Measurements from ENCODE around the gene PLD4. TPM values are rescaled to one million over a fixed set of nuclear protein-coding genes. Genes with fewer than 3 reads are reported as not detected.
A peak's percentile ranks its signal among the peaks of the same experiment; 100 is the strongest.

PLD4 gene
- total and polyA plus RNA-seq, 9 of the 15 experiments (the other 6 are each of a cell fraction or from before 2014, with no cell fraction given): 0.18 to 0.24 TPM; not detected in 7

- H3K4me1 ChIP-seq (replicated peaks in 1 of 2; ENCODE audit: control insufficient read depth in 2 of 2, insufficient read depth in 2 of 2, low read length in 2 of 2): peaks cover 0 to 61% of the 10 kb centered on the region in 2 experiments; a peak in 2 of 5 replicates
- H3K79me2 ChIP-seq (ENCODE audit: control insufficient read depth, insufficient read depth, low read length): no peaks in the 10 kb centered on the region
- H3K36me3 ChIP-seq (ENCODE audit: control insufficient read depth, insufficient read depth, low read length): no peaks in the 10 kb centered on the region; the same call in 2 of the 3 replicates
- no peak for TF ChIP-seq ZNF586 (CRISPR knock-in tag; conservative IDR thresholded peaks at IDR 0.05)
- peak; percentile 29; the same call in 1 of the 2 replicates for TF ChIP-seq POLR2G (IDR thresholded peaks at IDR 0.05; ENCODE audit: low read depth, low read length)
- no peaks in the 10 kb centered on the region for H3K9me3 ChIP-seq (replicated peaks; ENCODE audit: control insufficient read depth, insufficient read depth, low read depth, low read length)
- 47% methylated on average over 8 of the region's 13 CpGs for WGBS (ENCODE audit: insufficient coverage, low coverage, missing lambda C conversion rate)
- intact Hi-C loops (cut with micrococcal nuclease): no loop called here
- no peak overlapping the region for H3K4me2 ChIP-seq (ENCODE audit: insufficient read depth, low read length)
- FAIRE-seq (no peak), ATAC-seq (no peak), DNase-seq (ENCODE audit: extremely low read depth in 1 of 4, low spot score in 3 of 4) (no peak)
- ChIA-PET POLR2A (interaction anchor here (0.5 to 1.0 kb wide), 5 partner anchors 73 to 451 kb away, joined by 3 to 4 read pairs (median 3); no protein-coding TSS in a partner anchor), CTCF (ENCODE audit: low intra/inter-chr PET ratio) (no interaction called here)
- no peaks in the 10 kb centered on the region for H3K27me3 ChIP-seq (ENCODE audit: control insufficient read depth in 2 of 2, insufficient read depth in 2 of 2, low read length in 2 of 2)
- H3K9me1 ChIP-seq (ENCODE audit: control insufficient read depth, insufficient read depth, low read length): no peaks in the 10 kb centered on the region
- in situ Hi-C loops (cut with MboI): no loop called here
- H4K20me1 ChIP-seq (replicated peaks; ENCODE audit: control insufficient read depth, insufficient read depth, low read length): no peaks in the 10 kb centered on the region
- no TSS peak for BruUV-seq (replicated peaks)
- no peak overlapping the region for H3K9ac ChIP-seq (ENCODE audit: insufficient read depth in 1 of 2, low read depth in 2 of 2, low read length in 2 of 2)
- no peak overlapping the region for H3K27ac ChIP-seq (ENCODE audit: extremely low read depth, low read depth, low read length)
- H2AFZ ChIP-seq (ENCODE audit: low read depth, low read length): no peak overlapping the region
- no peak overlapping the region for H3K4me3 ChIP-seq
Measured at GRCh38 chr14:104891664-104892530, 32.8 kb upstream of the PLD4 start.
